GM12874 (cell line): ENCODE results near the gene ZNF17.
A peak's percentile ranks its signal among the peaks of the same experiment; 100 is the strongest.

Source experiments
- CTCF ChIP-seq: IDR thresholded peaks from 2 replicates; pipeline ENCODE4 v1.5.1; 2011; ENCODE audit warnings: low read depth, mild to moderate bottlenecking, control low read depth, low read length, moderate library complexity; ENCODE audit not compliant: insufficient read depth

Gene ZNF17

GRCh38 chr19:57436417-57436816 lies 25.5 kb downstream of the ZNF17 start:
- TF ChIP-seq CTCF: no peak

GRCh38 chr19:57437931-57438330 lies 27.0 kb downstream of the ZNF17 start:
- TF ChIP-seq CTCF: no peak

GRCh38 chr19:57438925-57439324 lies 28.0 kb downstream of the ZNF17 start:
- TF ChIP-seq CTCF: no peak

- TF ChIP-seq CTCF: no peak
These were observed 31.2 kb downstream of the ZNF17 start for GRCh38 chr19:57441979-57442752.

- TF ChIP-seq CTCF: no peak
These were observed 32.2 kb downstream of the ZNF17 start for GRCh38 chr19:57443121-57443696.

- no peak for TF ChIP-seq CTCF
These were observed 41.3 kb downstream of the ZNF17 start for GRCh38 chr19:57452307-57452706.

- TF ChIP-seq CTCF: peak; percentile 41; the same call in 1 of the 2 replicates
These were observed 54.9 kb downstream of the ZNF17 start for GRCh38 chr19:57465680-57466381.
